Measurements from ENCODE around the gene SORCS3.

DNA sequence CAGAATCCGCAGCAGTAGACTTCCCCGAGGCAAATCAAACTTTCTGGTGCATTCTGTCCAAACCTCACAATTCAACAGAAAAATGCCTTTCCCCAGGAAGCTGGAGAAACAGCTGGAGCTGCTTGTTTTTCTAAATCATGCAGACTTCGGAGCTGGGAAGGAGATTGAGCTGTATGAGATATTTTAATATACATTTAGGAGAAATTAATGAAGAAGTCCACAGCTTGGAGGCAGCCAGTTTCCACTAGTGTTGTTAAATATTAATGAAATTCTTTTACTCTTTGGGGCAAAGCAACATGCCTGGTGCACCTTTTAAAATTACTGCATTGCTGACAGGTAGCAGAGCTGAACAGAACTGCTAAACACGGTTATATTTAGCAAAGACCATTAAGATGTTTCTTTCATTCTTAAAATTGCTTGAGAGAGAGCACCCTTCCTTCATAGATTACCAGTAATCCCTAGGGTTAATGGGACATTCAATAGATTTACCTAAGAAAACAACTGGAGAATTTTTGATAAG lies 566.4 kb downstream of the SORCS3 start:
- TF ChIP-seq POLR2AphosphoS5 (IDR thresholded peaks at IDR 0.05; ENCODE audit: control insufficient read depth, insufficient read depth, low read depth, low read length), result no peak
- no peak for TF ChIP-seq NCOR1 (IDR thresholded peaks at IDR 0.05)
- TF ChIP-seq DIDO1 (tag; IDR thresholded peaks at IDR 0.05; ENCODE audit: low read depth), result no peak
- no peak for TF ChIP-seq POLR2A (conservative IDR thresholded peaks at IDR 0.05)
- TF ChIP-seq HIVEP1 (CRISPR knock-in tag; IDR thresholded peaks at IDR 0.05), result no peak

Data from K562 (cell line).